Breast epithelium (tissue), 4 donors: ENCODE data around the gene ZNF407. TPM values are rescaled to one million over a fixed set of nuclear protein-coding genes. Genes with fewer than 3 reads are reported as not detected.

Experiments used
- DNase-seq, 2 donors: peaks; one replicate each; pipeline ENCODE4 v3.0.0-alpha.2; 2019; ENCODE audit warnings: low spot score in 2 of 2
- H3K27ac ChIP-seq, 2 donors: fragments of 200-600 bp; sonication (generic) in 1 of 2; one replicate each; pipeline ENCODE4 v1.5.1; 2016 to 2019; ENCODE audit warnings: mild to moderate bottlenecking in 1 of 2
- H3K27me3 ChIP-seq, 2 donors: fragments of 200-600 bp; sonication (generic) in 1 of 2; one replicate each; pipeline versions ENCODE4 v1.5.1 to v1.6.0; 2017 to 2019; ENCODE audit warnings: control low read depth in 1 of 2, mild to moderate bottlenecking in 1 of 2
- H3K36me3 ChIP-seq: fragments of 200-600 bp; one replicate; pipeline ENCODE4 v1.5.1; 2019
- H3K4me1 ChIP-seq, 2 donors: fragments of 200-600 bp; sonication (generic); one replicate each; pipeline ENCODE4 v1.5.1; 2016 to 2019; ENCODE audit warnings: control low read depth in 1 of 2
- H3K4me3 ChIP-seq, 3 donors: fragments of 200-600 bp; sonication (generic); 1 replicate in 2 of 3; 2 replicates in 1 of 3; pipeline ENCODE4 v1.5.1; 2016 to 2019; ENCODE audit warnings: mild to moderate bottlenecking in 3 of 3, moderate library complexity in 2 of 3
- H3K9me3 ChIP-seq, 2 donors: fragments of 200-600 bp; sonication (generic) in 1 of 2; one replicate each; pipeline ENCODE4 v1.5.1; 2016 to 2019; ENCODE audit warnings: control low read depth in 1 of 2
- CTCF ChIP-seq, 3 donors: fragments of 450-650 bp; IDR thresholded peaks; one replicate each; pipeline ENCODE4 v1.5.1; 2016 to 2017; ENCODE audit warnings: antibody characterized with exemption in 3 of 3, mild to moderate bottlenecking in 3 of 3, moderate library complexity in 3 of 3
- POLR2A ChIP-seq: fragments of 450-650 bp; IDR thresholded peaks from one replicate; pipeline ENCODE4 v1.6.1; 2016; ENCODE audit warnings: antibody characterized with exemption, mild to moderate bottlenecking, moderate library complexity
- POLR2AphosphoS5 ChIP-seq, 3 donors: sonication (generic); formaldehyde crosslinking; IDR thresholded peaks; one replicate each; pipeline ENCODE4 v1.6.1; 2017; ENCODE audit warnings: antibody characterized with exemption in 3 of 3
- intact Hi-C: fragments of 100-400 bp; cut with DNase I; formaldehyde crosslinking; loops from one replicate; pipeline ENCODE4 v1.15.1; 2023; ENCODE audit warnings: low total_unique reads
- total RNA-seq, 3 donors: library from RNA; depleted of rRNA; stranded (reverse); fragments of >200 nt; gene quantifications; one replicate each; pipeline ENCODE4 v1.1.0, GENCODE V29; 2016

ZNF407 gene
- total RNA-seq, 3 donors from 2014 or later, result 14.9 to 30.1 (median 22.3) TPM

GRCh38 chr18:75063615-75064512 is 466.2 kb downstream of the ZNF407 start:
- Histone ChIP-seq H3K27me3 (no peaks in the 10 kb centered on the region), H3K9me3 (peaks cover 0 to 6% of the 10 kb centered on the region in 2 donors), H3K27ac (no peak overlapping the region), H3K4me1 (no peaks in the 10 kb centered on the region), H3K4me3 (no peak overlapping the region), H3K36me3 (no peaks in the 10 kb centered on the region)
- intact Hi-C loops, result no loop called here
- no peak for DNase-seq
- TF ChIP-seq POLR2AphosphoS5 (IDR thresholded peaks at IDR 0.05) (no peak), CTCF (IDR thresholded peaks at IDR 0.05) (no peak), POLR2A (no peak)

- DNase-seq, result no peak
- Histone ChIP-seq H3K36me3 (no peaks in the 10 kb centered on the region), H3K9me3 (peaks cover 0 to 6% of the 10 kb centered on the region in 2 donors), H3K4me1 (no peaks in the 10 kb centered on the region), H3K27ac (no peak overlapping the region), H3K4me3 (no peak overlapping the region), H3K27me3 (no peaks in the 10 kb centered on the region)
- TF ChIP-seq CTCF (IDR thresholded peaks at IDR 0.05), result no peak
- no peak for TF ChIP-seq POLR2AphosphoS5 (IDR thresholded peaks at IDR 0.05)
- intact Hi-C loops, result no loop called here
Measured at GRCh38 chr18:75064513-75064905, 466.8 kb downstream of the ZNF407 start.

- intact Hi-C loops, result no loop called here
- TF ChIP-seq POLR2AphosphoS5 (IDR thresholded peaks at IDR 0.05) (no peak), CTCF (IDR thresholded peaks at IDR 0.05) (no peak), POLR2A (no peak)
- Histone ChIP-seq H3K4me3 (no peak overlapping the region), H3K36me3 (no peaks in the 10 kb centered on the region), H3K4me1 (no peaks in the 10 kb centered on the region), H3K27ac (no peak overlapping the region), H3K27me3 (no peaks in the 10 kb centered on the region), H3K9me3 (peaks cover 0 to 6% of the 10 kb centered on the region in 2 donors)
- DNase-seq, result no peak
Measured at GRCh38 chr18:75065251-75066000, 467.8 kb downstream of the ZNF407 start.

DNA sequence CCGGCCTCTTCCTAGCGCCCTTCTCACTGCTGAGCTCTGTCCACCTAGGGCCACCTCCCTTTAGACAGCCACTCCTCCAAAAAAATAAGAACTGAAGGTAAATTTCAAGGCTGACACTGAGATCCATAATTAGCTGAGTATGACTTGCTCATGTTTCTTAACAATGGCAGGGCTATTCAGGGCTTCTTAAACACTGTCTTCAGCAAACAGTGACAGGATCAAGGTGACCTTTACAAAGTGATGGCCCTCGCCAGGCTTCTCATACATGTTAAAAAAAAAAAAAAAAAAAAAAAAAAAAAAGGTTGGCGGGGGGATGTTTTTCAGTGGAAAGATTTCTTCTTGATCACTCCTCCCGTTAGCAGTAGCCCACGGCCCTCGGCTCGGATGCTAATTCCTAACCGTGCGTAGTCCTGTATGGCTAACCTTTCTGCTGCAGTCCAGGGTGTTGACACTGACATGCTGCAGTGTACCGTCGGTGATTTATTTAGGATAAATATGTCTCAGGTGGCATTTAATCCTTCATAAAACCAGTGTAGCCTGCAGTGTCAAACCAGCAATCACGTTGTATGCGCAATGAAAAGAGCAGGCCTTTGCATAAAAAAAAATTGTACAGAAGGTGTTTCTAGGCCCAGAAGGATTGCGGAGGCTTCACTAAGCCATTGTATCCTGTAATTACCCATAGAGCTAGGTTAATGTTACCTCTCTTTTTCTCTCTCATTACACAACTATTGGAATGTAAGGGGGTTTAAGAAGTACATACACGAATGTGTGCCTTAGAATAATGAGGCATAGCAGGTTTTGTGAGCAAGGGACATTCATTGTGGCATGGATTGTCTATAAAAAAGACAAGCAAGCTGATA is 468.6 kb downstream of the ZNF407 start:
- no peak for DNase-seq
- no peak for TF ChIP-seq POLR2A
- no peak for TF ChIP-seq CTCF (IDR thresholded peaks at IDR 0.05)
- TF ChIP-seq POLR2AphosphoS5 (IDR thresholded peaks at IDR 0.05), result no peak
- Histone ChIP-seq H3K27ac (no peak overlapping the region), H3K9me3 (peaks cover 2 to 6% of the 10 kb centered on the region in 2 donors), H3K27me3 (no peaks in the 10 kb centered on the region), H3K4me1 (no peaks in the 10 kb centered on the region), H3K36me3 (no peaks in the 10 kb centered on the region), H3K4me3 (no peak overlapping the region)
- intact Hi-C loops, result no loop called here
